Fibroblast of the aortic adventitia (primary cell): Measurements from ENCODE around the gene DNAL4. TPM values are rescaled to one million over a fixed set of nuclear protein-coding genes. Genes with fewer than 3 reads are reported as not detected.

ENCODE experiments used
- DNase-seq: peaks from one replicate; pipeline ENCODE4 v3.0.0-alpha.2; 2010; ENCODE audit warnings: low read depth
- H3K4me3 ChIP-seq: 2 replicates; pipeline ENCODE4 v1.5.1; 2011; ENCODE audit warnings: low read depth, mild to moderate bottlenecking, control low read depth, low read length, moderate library complexity
- CTCF ChIP-seq: IDR thresholded peaks from 2 replicates; pipeline ENCODE4 v1.5.1; 2011; ENCODE audit warnings: mild to moderate bottlenecking, low read length, control low read depth, inconsistent platforms; ENCODE audit not compliant: insufficient read depth
- total RNA-seq: library from RNA; depleted of rRNA; stranded (reverse); fragments of >200 nt; gene quantifications from 2 replicates; pipeline ENCODE4 v1.2.3, GENCODE V29; 2012; ENCODE audit warnings: low replicate concordance

DNAL4 gene
- total RNA-seq, 1 donor: 11.0 TPM

- no peak for DNase-seq
- no peak overlapping the region for H3K4me3 ChIP-seq
- no peak for TF ChIP-seq CTCF
Measured at GRCh38 chr22:38775656-38776055, 18.3 kb downstream of the DNAL4 start.

GRCh38 chr22:38774496-38775166 is 19.3 kb downstream of the DNAL4 start:
- no peak overlapping the region for H3K4me3 ChIP-seq
- DNase-seq: no peak
- TF ChIP-seq CTCF: no peak

GRCh38 chr22:38773363-38773946 is 20.5 kb downstream of the DNAL4 start:
- TF ChIP-seq CTCF: no peak
- no peak for DNase-seq
- H3K4me3 ChIP-seq: no peak overlapping the region

GRCh38 chr22:38772623-38772873 is 21.4 kb downstream of the DNAL4 start:
- TF ChIP-seq CTCF: no peak
- DNase-seq: no peak
- no peak overlapping the region for H3K4me3 ChIP-seq

- TF ChIP-seq CTCF: no peak
Measured at GRCh38 chr22:38770257-38770949, 23.5 kb downstream of the DNAL4 start.

GRCh38 chr22:38768036-38768435 is 25.9 kb downstream of the DNAL4 start:
- H3K4me3 ChIP-seq: no peak overlapping the region
- no peak for DNase-seq
- no peak for TF ChIP-seq CTCF

More at GRCh38 chr22:38770257-38770949, 23.5 kb downstream of the DNAL4 start:
- no peak overlapping the region for H3K4me3 ChIP-seq
- no peak for DNase-seq
